RPMI8226 (cell line): Measurements from ENCODE around the gene ADAM11.
"Not testable (repeated sequence)": the region's sequence is repeated elsewhere in the genome, so short reads cannot be mapped to it uniquely, and the experiment has no call there.

Experiments used
- DNase-seq: peaks from one replicate; pipeline ENCODE4 v3.0.0-alpha.2; 2015

Gene ADAM11

GRCh38 chr17:44758414-44759085 is at the start of gene ADAM11:
TSS of gene ADAM11 (plus strand) at chr17:44758988. CDS start at chr17:44759200, 212 bp downstream.
- DNase-seq: peak; percentile 27

- no peak for DNase-seq
These were observed 39.3 kb upstream of the ADAM11 start for GRCh38 chr17:44719444-44719843.

- DNase-seq: no peak
These were observed 36.5 kb upstream of the ADAM11 start for GRCh38 chr17:44722254-44722653.

DNA sequence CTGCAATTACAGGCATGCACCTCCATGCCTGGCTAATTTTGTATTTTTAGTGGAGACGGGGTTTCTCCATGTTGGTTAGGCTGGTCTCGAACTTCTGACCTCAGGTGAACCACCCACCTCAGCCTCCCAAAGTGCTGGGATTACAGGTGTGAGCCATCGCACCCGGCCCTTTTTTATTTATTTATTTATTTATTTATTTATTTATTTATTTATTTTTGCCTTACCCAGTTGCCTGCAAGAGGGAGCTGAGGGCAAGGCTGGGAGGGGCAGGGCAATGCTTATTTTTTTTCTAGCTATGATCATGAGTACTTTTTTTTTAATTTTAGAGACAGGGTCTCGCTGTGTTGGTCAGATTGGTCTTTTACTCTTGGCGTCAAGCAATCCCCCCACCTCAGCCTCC is 32.7 kb upstream of the ADAM11 start:
- not testable (repeated sequence) for DNase-seq

- no peak for DNase-seq
These were observed 25.0 kb upstream of the ADAM11 start for GRCh38 chr17:44733753-44734152.

- DNase-seq: no peak
These were observed 24.5 kb upstream of the ADAM11 start for GRCh38 chr17:44734272-44734671.

- no peak for DNase-seq
These were observed 22.1 kb upstream of the ADAM11 start for GRCh38 chr17:44736551-44737240.

- DNase-seq: no peak
These were observed 20.4 kb upstream of the ADAM11 start for GRCh38 chr17:44738214-44738906.

DNA sequence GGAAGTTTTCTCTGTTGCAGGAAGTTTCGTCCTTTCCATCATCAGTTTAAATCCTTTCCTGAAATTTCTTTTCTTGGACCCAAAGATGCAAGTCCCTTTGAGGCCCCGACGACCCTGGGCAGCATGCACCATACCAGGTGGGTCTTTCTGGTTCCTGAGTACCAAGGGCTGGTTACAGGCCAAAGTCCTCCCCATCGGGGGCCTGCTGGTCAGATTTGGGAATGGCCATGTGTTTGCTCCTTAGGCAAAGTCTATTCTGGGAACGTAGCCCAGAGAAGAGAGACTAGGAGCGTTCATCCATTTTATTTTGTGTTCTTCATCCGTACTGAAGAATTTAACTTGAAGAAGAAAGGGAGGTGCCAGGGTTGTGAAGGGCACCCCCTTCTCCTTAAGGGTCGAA is 17.5 kb upstream of the ADAM11 start:
- no peak for DNase-seq

- DNase-seq: no peak
These were observed 13.5 kb upstream of the ADAM11 start for GRCh38 chr17:44745301-44745700.

DNA sequence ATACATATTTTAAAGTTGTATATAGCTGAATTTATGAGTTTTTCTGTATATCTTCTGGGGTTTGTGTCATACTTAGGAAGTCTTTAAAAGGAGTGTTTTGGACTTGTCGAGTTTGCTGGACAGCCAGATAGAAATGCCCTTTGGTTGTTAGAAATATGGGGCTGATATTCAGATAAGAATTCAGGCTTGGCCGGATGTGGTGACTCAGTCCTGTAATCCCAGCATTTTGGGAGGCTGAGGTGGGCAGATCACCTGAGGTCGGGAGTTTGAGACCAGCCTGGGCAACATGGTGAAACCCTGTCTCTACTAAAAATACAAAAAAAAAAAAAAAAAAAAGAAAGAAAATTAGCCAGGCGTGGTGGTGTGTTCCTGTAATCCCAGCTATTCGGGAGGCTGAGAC is 13.1 kb upstream of the ADAM11 start:
- not testable (repeated sequence) for DNase-seq

DNA sequence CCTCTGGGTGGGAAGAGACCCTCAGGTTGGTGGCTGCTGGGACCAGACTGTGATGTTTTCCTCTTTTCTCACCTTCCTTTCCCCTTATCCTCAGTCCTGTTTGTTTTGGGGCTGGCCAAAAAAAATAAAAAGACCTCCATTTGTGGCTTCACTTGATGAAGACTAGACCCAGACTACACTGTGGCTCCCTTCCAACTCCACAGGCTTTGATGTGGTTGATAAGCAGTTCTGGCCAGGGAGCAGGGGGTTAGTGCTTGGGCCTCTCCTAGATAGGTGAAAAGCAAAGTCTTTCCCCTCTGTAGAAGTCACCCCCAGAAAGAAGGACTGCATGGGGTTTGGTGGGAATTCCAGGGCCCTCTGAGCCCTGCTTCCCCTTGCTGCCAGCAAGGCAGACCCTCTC is 11.2 kb upstream of the ADAM11 start:
- DNase-seq: no peak

DNA sequence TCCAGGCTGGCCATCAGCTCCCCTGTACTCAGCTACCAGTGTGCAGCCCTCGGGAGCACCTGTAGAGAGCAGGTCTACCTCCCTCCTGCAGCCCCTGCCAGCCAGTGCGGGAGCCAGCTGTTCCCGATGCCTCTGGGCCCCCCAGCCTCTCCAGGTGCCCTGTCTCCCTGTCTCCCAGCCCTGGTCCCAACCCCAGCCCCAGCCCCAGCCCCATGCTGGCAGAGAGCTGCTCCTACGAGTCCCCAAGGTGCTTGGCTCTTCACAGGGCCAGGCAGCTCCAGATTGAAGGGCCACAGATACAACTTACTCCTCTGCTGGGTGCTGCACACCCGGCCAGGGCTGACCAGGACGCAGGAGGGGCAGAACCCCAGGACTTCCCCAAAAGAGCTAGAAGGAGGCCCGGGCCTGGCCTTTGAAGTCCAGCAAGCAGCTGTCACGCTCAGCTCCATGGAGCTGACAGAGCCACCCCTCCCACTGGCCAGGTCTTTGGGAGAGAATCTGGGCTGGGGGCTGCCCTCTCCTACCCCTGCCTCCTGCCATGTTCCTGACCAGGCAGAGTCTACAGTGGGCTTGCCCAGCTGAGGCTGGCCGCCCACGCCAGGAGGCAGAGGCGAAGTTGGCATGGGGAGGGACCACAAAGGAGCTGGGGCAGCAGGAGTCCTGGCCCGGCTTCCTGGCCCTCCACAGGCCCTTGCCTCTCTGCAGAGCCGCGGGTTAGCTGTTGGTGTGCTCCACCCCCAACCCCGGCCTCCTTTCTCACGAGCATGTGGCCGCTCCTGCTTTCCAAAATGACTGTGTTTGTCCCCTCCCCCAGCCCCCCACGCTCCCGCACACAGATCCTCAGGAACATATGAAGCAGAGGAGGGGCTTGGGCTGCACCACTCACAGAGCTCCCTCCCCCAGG is 9.5 kb upstream of the ADAM11 start:
- DNase-seq: no peak

- no peak for DNase-seq
These were observed 8.8 kb upstream of the ADAM11 start for GRCh38 chr17:44749980-44750318.

DNA sequence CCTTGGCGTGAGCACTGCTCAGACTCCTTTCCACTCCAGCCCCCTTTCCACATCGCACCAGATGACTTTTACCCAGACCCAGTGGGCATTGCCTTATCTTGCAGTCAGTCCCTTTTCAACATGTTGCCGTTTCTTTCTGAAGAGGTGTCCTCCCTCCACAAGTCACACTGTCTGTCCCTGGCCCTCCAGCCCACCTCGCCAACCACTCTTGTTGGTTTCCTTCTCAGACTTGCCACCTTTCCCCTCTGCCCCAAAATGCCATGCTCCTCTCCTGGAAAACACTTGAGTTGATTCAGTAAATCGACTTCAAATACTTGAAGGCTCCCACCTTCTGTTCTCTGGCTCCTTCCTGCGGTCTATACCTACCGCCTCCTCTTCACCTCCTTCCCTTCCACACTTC is 7.5 kb upstream of the ADAM11 start:
- DNase-seq: no peak

GRCh38 chr17:44751806-44752205 is 7.0 kb upstream of the ADAM11 start:
- no peak for DNase-seq

GRCh38 chr17:44752953-44753861 is 5.6 kb upstream of the ADAM11 start:
- no peak for DNase-seq

DNA sequence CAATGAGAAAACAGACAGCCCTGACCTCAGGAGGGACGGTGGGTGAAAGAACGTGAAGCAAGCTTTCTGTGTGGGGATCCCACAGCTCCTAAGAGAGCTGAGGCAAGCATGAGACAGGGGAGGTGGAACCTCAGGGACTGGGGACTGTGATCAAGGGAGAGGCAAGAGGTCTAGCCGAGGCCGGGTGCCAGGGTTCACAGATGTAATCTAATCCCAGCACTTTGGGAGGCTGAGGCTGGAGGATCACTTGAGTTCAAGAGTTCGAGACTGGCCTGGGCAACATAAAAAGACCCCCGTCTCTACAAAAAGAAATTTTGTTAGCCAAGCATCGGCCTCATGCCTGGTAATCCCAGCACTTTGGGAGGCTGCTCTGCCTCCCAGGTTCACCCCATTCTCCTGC is 4.5 kb upstream of the ADAM11 start:
- no peak for DNase-seq

DNA sequence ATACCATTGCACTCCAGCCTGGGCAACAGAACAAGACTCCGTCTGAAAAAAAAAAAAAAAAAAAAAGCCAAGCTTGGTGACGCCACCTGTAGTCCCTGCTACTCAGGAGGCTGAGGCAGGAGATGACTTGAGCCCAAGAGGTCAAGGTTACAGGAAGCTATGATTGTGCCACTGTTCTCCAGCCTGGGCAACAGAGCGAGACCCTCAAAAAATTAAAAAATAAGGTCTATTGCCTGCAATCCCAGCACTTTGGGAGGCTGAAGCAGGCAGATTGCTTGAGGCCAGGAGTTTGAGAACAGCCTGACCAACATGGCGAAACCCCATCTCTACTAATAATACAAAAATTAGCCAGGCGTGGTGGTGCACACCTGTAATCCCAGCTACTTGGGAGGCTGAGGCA is 3.6 kb upstream of the ADAM11 start:
- not testable (repeated sequence) for DNase-seq

- no peak for DNase-seq
These were observed 1.5 kb upstream of the ADAM11 start for GRCh38 chr17:44757045-44757917.

DNA sequence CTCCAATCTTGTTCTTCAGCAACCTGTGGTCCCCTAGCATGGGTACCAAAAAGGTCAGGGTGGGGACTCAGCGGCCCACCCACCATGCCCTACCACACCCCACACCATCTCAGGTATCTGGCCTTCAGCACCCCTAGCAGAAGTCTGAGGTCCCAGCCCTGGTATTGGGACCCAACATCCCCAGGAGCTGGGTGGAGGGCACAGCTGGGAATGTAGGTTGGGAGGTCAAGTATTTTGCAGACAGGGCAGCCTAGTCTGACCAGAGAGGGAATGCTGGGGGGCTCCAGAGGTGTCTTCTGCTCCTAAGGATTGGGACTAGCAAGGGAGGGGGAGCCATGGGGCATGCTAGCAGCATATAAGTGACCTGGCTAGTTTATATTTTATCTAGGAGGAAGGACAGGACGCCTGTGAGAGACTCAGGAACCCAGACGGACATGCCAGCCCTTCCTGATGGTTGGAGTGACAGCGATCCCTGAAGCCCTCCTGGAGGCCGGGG is 822 bp upstream of the ADAM11 start:
- DNase-seq: no peak
